Neural cell (in vitro differentiated cells): ENCODE measurements around the gene POMT1. TPM values are rescaled to one million over a fixed set of nuclear protein-coding genes. Genes with fewer than 3 reads are reported as not detected.

Source experiments
- H2AFZ ChIP-seq: fragments of 200-600, 300-800 bp; sonication (generic), shearing (Covaris generic); 2 replicates; pipeline ENCODE4 v1.6.0; 2014; ENCODE audit warnings: low read depth, mild to moderate bottlenecking, antibody characterized with exemption, low read length, moderate library complexity
- H3F3A ChIP-seq: fragments of 200-600 bp; shearing (Covaris generic); 2 replicates; pipeline ENCODE4 v1.6.1; 2016; ENCODE audit warnings: mild to moderate bottlenecking, moderate library complexity, mixed read lengths, antibody characterized with exemption, low read length; ENCODE audit not compliant: insufficient read depth, poor library complexity, severe bottlenecking
- H3K27ac ChIP-seq: fragments of 200-600, 300-800 bp; sonication (generic), shearing (Covaris generic); 2 replicates; pipeline ENCODE4 v1.5.1; 2014; ENCODE audit warnings: mild to moderate bottlenecking, low read length, moderate library complexity
- H3K27me3 ChIP-seq: fragments of 300-800, 200-600 bp; sonication (generic), shearing (Covaris generic); 2 replicates; pipeline ENCODE4 v1.6.0; 2014; ENCODE audit warnings: mild to moderate bottlenecking, low read depth, low read length, moderate library complexity; ENCODE audit not compliant: insufficient read depth
- H3K36me3 ChIP-seq: fragments of 300-800, 200-600 bp; sonication (generic), shearing (Covaris generic); 2 replicates; pipeline ENCODE4 v1.5.1; 2014; ENCODE audit warnings: mild to moderate bottlenecking, antibody characterized with exemption, low read length, moderate library complexity; ENCODE audit not compliant: insufficient read depth
- H3K4me2 ChIP-seq: fragments of 300-800, 200-600 bp; sonication (generic), shearing (Covaris generic); 2 replicates; pipeline ENCODE4 v1.6.0; 2014; ENCODE audit warnings: mild to moderate bottlenecking, low read length
- H3K4me3 ChIP-seq: fragments of 300-800, 200-600 bp; sonication (generic), shearing (Covaris generic); 2 replicates; pipeline ENCODE4 v1.5.1; 2014; ENCODE audit warnings: mild to moderate bottlenecking, low read length, moderate library complexity
- H3K79me2 ChIP-seq: fragments of 200-600 bp; shearing (Covaris generic); replicated peaks from 2 replicates; pipeline ENCODE4 v1.6.0; 2014; ENCODE audit warnings: mild to moderate bottlenecking, low read length, moderate library complexity; ENCODE audit not compliant: insufficient read depth
- H3K9ac ChIP-seq: fragments of 300-800, 200-600 bp; sonication (generic), shearing (Covaris generic); 2 replicates; pipeline ENCODE4 v1.6.1; 2016; ENCODE audit warnings: mild to moderate bottlenecking, low read length, mixed read lengths
- H3K9me2 ChIP-seq: fragments of 200-600 bp; shearing (Covaris generic); 2 replicates; pipeline ENCODE4 v1.6.1; 2016; ENCODE audit warnings: mild to moderate bottlenecking, low read length, mixed read lengths; ENCODE audit not compliant: insufficient read depth
- H3K9me3 ChIP-seq: fragments of 200-600, 300-800 bp; sonication (generic), shearing (Covaris generic); 2 replicates; pipeline ENCODE4 v1.6.1; 2016; ENCODE audit warnings: mild to moderate bottlenecking, mixed run types, low read length, moderate library complexity, mixed read lengths
- H4K20me1 ChIP-seq: fragments of 200-600 bp; shearing (Covaris generic); 2 replicates; pipeline ENCODE4 v1.6.1; 2016; ENCODE audit warnings: mild to moderate bottlenecking, mixed run types; ENCODE audit not compliant: insufficient read depth
- EP300 ChIP-seq: fragments of 450-650 bp; conservative IDR thresholded peaks from 2 replicates; pipeline ENCODE4 v1.6.1; 2014; ENCODE audit warnings: antibody characterized with exemption, mild to moderate bottlenecking, moderate library complexity; ENCODE audit not compliant: poor library complexity, severe bottlenecking
- EZH2 ChIP-seq: fragments of 200-600, 300-800 bp; shearing (Covaris generic), sonication (generic); IDR thresholded peaks from 2 replicates; pipeline ENCODE4 v1.6.1; 2014; ENCODE audit warnings: antibody characterized with exemption, low read length, borderline replicate concordance, mild to moderate bottlenecking; ENCODE audit not compliant: insufficient read depth, poor library complexity, severe bottlenecking
- MXI1 ChIP-seq: fragments of 450-650 bp; conservative IDR thresholded peaks from 2 replicates; pipeline ENCODE4 v1.6.1; 2014; ENCODE audit warnings: antibody characterized with exemption, mild to moderate bottlenecking; ENCODE audit not compliant: poor library complexity, severe bottlenecking
- POLR2AphosphoS5 ChIP-seq: IDR thresholded peaks from 2 replicates; pipeline ENCODE4 v1.6.1; 2012
- RAD21 ChIP-seq: fragments of 450-650 bp; conservative IDR thresholded peaks from 2 replicates; pipeline ENCODE4 v1.6.1; 2014; ENCODE audit warnings: antibody characterized with exemption, mild to moderate bottlenecking, moderate library complexity
- SMC3 ChIP-seq: fragments of 450-650 bp; conservative IDR thresholded peaks from 2 replicates; pipeline ENCODE4 v1.6.1; 2014; ENCODE audit warnings: antibody characterized with exemption, mild to moderate bottlenecking, moderate library complexity; ENCODE audit not compliant: poor library complexity
- TAF1 ChIP-seq: IDR thresholded peaks from 2 replicates; pipeline ENCODE4 v1.6.1; 2012; ENCODE audit warnings: low read depth
- polyA plus RNA-seq: library from polyadenylated mRNA; depleted of rRNA; stranded (reverse); fragments of >200 nt; gene quantifications from 2 replicates; pipeline ENCODE4 v1.2.3, GENCODE V29; 2014
- TF ChIP-seq, protein P1 (sequence below): IDR thresholded peaks from 2 replicates; pipeline ENCODE4 v1.6.1; 2012; ENCODE audit warnings: borderline replicate concordance
- TF ChIP-seq, protein P2 (sequence below): fragments of 450-650 bp; IDR thresholded peaks from 2 replicates; pipeline ENCODE4 v1.5.1; 2014; ENCODE audit warnings: antibody characterized with exemption, mild to moderate bottlenecking, moderate library complexity; ENCODE audit not compliant: poor library complexity, severe bottlenecking

The POMT1 gene
- polyA plus RNA-seq, 1 donor from 2014 or later, result 131 TPM

DNA sequence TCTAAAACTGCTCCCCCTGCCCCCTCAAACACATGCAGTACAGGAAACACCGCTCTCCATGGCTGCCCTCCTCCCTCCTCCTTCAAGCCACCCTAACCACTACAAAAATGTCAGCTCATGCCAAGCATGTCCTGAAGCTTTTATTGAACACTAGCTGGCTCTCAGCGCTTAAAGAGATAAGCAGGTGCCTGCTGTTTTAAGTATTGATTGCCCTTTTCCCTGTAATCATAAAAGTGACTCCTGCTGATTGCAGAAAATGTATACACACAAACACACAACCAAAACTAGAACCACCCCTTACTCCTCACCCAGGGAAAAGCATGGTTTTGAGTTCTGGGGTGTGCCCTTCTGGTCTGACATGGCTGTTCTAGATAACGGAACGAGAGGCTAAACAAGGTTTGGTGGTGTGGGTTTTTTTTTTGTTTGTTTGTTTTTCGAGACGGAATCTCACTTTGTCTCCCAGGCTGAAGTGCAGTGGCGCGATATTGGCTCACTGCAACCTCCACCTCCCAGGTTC is 32.1 kb downstream of the POMT1 start:
- no peak overlapping the region for H3K4me3 ChIP-seq
- no peak overlapping the region for H3K9ac ChIP-seq
- H3K27ac ChIP-seq, result no peak overlapping the region
- no peaks in the 10 kb centered on the region for H4K20me1 ChIP-seq
- peaks cover 3% of the 10 kb centered on the region for H3K79me2 ChIP-seq
- TF ChIP-seq, protein P1, sequence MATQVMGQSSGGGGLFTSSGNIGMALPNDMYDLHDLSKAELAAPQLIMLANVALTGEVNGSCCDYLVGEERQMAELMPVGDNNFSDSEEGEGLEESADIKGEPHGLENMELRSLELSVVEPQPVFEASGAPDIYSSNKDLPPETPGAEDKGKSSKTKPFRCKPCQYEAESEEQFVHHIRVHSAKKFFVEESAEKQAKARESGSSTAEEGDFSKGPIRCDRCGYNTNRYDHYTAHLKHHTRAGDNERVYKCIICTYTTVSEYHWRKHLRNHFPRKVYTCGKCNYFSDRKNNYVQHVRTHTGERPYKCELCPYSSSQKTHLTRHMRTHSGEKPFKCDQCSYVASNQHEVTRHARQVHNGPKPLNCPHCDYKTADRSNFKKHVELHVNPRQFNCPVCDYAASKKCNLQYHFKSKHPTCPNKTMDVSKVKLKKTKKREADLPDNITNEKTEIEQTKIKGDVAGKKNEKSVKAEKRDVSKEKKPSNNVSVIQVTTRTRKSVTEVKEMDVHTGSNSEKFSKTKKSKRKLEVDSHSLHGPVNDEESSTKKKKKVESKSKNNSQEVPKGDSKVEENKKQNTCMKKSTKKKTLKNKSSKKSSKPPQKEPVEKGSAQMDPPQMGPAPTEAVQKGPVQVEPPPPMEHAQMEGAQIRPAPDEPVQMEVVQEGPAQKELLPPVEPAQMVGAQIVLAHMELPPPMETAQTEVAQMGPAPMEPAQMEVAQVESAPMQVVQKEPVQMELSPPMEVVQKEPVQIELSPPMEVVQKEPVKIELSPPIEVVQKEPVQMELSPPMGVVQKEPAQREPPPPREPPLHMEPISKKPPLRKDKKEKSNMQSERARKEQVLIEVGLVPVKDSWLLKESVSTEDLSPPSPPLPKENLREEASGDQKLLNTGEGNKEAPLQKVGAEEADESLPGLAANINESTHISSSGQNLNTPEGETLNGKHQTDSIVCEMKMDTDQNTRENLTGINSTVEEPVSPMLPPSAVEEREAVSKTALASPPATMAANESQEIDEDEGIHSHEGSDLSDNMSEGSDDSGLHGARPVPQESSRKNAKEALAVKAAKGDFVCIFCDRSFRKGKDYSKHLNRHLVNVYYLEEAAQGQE, result no peak
- TF ChIP-seq RAD21 (no peak), EP300 (no peak), EZH2 (no peak), SMC3 (no peak), MXI1 (no peak), TAF1 (no peak)
- H3K9me3 ChIP-seq, result no peaks in the 10 kb centered on the region
- H3K27me3 ChIP-seq, result no peaks in the 10 kb centered on the region
- no peak overlapping the region for H3K4me2 ChIP-seq
- no peaks in the 10 kb centered on the region for H3K9me2 ChIP-seq
- H3F3A ChIP-seq, result no peaks in the 10 kb centered on the region
- H2AFZ ChIP-seq, result no peak overlapping the region
- no peaks in the 10 kb centered on the region for H3K36me3 ChIP-seq

DNA sequence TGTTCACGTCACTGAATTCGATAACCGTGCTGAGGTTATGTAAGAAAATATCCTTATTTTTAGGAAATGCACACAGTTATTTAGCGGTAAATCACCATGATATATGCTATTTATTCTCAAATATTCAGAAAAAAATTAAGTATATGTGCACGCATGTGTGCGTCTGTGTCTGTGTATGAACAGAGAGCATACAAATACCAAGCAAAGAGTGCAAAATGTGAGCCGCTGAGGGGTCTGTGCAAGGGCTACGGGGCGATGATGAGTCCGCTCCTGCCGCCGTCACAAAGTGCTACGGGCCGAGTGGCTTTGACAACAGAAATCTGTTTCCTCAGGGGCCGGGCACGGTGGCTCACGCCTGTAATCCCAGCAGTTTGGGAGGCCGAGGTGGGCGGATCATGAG is 35.2 kb downstream of the POMT1 start:
- Histone ChIP-seq H3K4me2 (no peak overlapping the region), H3K4me3 (no peak overlapping the region), H3K9me3 (no peaks in the 10 kb centered on the region), H3K79me2 (no peaks in the 10 kb centered on the region), H4K20me1 (no peaks in the 10 kb centered on the region), H3K9me2 (no peaks in the 10 kb centered on the region), H2AFZ (no peak overlapping the region), H3F3A (no peaks in the 10 kb centered on the region), H3K36me3 (no peaks in the 10 kb centered on the region), H3K27ac (no peak overlapping the region), H3K27me3 (no peaks in the 10 kb centered on the region), H3K9ac (no peak overlapping the region)
- TF ChIP-seq SMC3 (no peak), EZH2 (no peak), EP300 (no peak), POLR2AphosphoS5 (no peak)
- TF ChIP-seq, protein P2, sequence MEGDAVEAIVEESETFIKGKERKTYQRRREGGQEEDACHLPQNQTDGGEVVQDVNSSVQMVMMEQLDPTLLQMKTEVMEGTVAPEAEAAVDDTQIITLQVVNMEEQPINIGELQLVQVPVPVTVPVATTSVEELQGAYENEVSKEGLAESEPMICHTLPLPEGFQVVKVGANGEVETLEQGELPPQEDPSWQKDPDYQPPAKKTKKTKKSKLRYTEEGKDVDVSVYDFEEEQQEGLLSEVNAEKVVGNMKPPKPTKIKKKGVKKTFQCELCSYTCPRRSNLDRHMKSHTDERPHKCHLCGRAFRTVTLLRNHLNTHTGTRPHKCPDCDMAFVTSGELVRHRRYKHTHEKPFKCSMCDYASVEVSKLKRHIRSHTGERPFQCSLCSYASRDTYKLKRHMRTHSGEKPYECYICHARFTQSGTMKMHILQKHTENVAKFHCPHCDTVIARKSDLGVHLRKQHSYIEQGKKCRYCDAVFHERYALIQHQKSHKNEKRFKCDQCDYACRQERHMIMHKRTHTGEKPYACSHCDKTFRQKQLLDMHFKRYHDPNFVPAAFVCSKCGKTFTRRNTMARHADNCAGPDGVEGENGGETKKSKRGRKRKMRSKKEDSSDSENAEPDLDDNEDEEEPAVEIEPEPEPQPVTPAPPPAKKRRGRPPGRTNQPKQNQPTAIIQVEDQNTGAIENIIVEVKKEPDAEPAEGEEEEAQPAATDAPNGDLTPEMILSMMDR, result no peak
- TF ChIP-seq, protein P1, result no peak
